Measurements from ENCODE around the gene RTL1. TPM values are rescaled to one million over a fixed set of nuclear protein-coding genes. Genes with fewer than 3 reads are reported as not detected.

RTL1 gene
- total RNA-seq, 1 experiment from 2014 or later = not detected

DNA sequence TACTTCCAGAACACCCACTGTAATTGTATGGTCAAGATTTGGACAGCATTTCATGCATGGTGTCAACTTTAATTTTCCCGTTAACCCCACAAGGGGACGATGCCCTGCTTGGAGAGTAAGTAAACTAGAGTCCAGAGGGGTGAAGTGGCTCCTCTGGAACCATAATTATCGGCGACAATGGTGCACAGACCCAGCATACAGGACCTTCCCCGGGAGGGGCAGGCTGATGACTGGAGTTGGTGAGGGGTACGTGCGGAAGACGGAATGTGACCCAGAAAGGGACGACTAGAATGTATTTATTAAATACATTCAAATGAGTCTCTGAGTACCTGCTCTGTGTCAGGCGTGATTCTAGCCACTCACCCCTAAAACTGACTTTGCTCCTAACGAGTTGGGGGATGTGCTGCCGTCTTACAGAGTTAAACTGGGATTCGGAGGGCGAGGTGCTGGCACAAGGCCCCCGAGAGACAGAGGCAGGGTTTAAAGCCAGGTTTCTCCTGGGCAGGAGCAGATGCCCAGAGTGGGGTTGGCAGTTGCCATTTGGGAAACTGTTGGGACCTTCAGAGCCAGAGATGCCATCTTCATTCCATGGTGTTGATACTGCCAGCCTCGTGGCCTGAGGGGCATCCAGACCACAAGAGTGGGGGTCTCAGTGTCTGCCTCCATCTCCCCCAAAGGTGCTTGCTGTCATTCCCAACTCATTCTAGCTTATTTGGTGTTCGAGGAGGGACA is 10.9 kb downstream of the RTL1 start:
- no peak overlapping the region for H2BK15ac ChIP-seq (ENCODE audit: low read depth, low read length)
- Mint-ChIP-seq H3K4me3 (no peak overlapping the region), H3K9me3 (no peaks in the 10 kb centered on the region), H3K27ac (no peak overlapping the region), H3K27me3 (ENCODE audit: low read depth) (no peaks in the 10 kb centered on the region; the same call in 1 of the 2 replicates), H3K36me3 (ENCODE audit: insufficient read depth in 1 of 3, low read depth in 3 of 3) (no peaks in the 10 kb centered on the region; a peak in 2 of 7 replicates), H3K4me1 (peaks cover 8 to 26% of the 10 kb centered on the region in 2 experiments)
- no peak overlapping the region for H3T11ph ChIP-seq (ENCODE audit: low read length)
- no peak overlapping the region for H3K23ac ChIP-seq (ENCODE audit: insufficient read length, low read depth, low read length)
- no peaks in the 10 kb centered on the region for H3K23me2 ChIP-seq (ENCODE audit: insufficient read length, low read depth, low read length, poor library complexity, severe bottlenecking)
- H2BK120ac ChIP-seq (ENCODE audit: low read depth, low read length, poor library complexity, severe bottlenecking) = no peak overlapping the region
- no peaks in the 10 kb centered on the region for H3K79me2 ChIP-seq (ENCODE audit: insufficient read depth, low read length)
- no peak overlapping the region for H2BK5ac ChIP-seq (ENCODE audit: insufficient read length, low read length)
- no peak overlapping the region for H3K18ac ChIP-seq (ENCODE audit: insufficient read length, low read depth, low read length)
- no peak overlapping the region for H2AK5ac ChIP-seq (ENCODE audit: insufficient read length, low read length)
- DNase-seq = peak; percentile 9
- no peak overlapping the region for H2BK20ac ChIP-seq (ENCODE audit: low read depth, low read length, poor library complexity, severe bottlenecking)
- H3K4me1 ChIP-seq (ENCODE audit: insufficient read depth, low read length) = peaks cover 4% of the 10 kb centered on the region; the same call in 1 of the 2 replicates
- no peak overlapping the region for H3K56ac ChIP-seq (ENCODE audit: insufficient read length, low read depth, low read length)
- no peak overlapping the region for H2BK12ac ChIP-seq (ENCODE audit: insufficient read length, low read depth, low read length)
- H2AFZ ChIP-seq (ENCODE audit: low read length) = no peak overlapping the region
- H3K27me3 ChIP-seq (ENCODE audit: insufficient read depth, low read length) = no peaks in the 10 kb centered on the region
- TF ChIP-seq, protein P1, sequence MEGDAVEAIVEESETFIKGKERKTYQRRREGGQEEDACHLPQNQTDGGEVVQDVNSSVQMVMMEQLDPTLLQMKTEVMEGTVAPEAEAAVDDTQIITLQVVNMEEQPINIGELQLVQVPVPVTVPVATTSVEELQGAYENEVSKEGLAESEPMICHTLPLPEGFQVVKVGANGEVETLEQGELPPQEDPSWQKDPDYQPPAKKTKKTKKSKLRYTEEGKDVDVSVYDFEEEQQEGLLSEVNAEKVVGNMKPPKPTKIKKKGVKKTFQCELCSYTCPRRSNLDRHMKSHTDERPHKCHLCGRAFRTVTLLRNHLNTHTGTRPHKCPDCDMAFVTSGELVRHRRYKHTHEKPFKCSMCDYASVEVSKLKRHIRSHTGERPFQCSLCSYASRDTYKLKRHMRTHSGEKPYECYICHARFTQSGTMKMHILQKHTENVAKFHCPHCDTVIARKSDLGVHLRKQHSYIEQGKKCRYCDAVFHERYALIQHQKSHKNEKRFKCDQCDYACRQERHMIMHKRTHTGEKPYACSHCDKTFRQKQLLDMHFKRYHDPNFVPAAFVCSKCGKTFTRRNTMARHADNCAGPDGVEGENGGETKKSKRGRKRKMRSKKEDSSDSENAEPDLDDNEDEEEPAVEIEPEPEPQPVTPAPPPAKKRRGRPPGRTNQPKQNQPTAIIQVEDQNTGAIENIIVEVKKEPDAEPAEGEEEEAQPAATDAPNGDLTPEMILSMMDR (conservative IDR thresholded peaks at IDR 0.05) = no peak
- H3K27ac ChIP-seq (ENCODE audit: insufficient read length, low read depth, low read length) = no peak overlapping the region
- H3K9me3 ChIP-seq (ENCODE audit: control insufficient read depth, low read depth, low read length) = no peaks in the 10 kb centered on the region
- H3K79me1 ChIP-seq (ENCODE audit: insufficient read depth, low read depth, low read length, poor library complexity, severe bottlenecking) = no peaks in the 10 kb centered on the region
- H3K9ac ChIP-seq (ENCODE audit: extremely low read depth, insufficient read length, low read length) = no peak overlapping the region
- no peaks in the 10 kb centered on the region for H4K20me1 ChIP-seq (ENCODE audit: control insufficient read depth, insufficient read depth, insufficient read length)
- no peak overlapping the region for H4K8ac ChIP-seq (replicated peaks; ENCODE audit: insufficient read length, low read depth, low read length)
- no peak overlapping the region for H3K4me2 ChIP-seq (ENCODE audit: insufficient read depth, insufficient read length, low read length)
- no peak overlapping the region for H3K14ac ChIP-seq (ENCODE audit: insufficient read depth, low read length)
- no CpG with 5 or more reads among the region's 17 CpGs for WGBS (ENCODE audit: extremely low coverage, insufficient read length, low lambda C conversion rate)
- no peak overlapping the region for H4K91ac ChIP-seq (ENCODE audit: insufficient read length, low read depth, low read length)
- no peak overlapping the region for H3K4ac ChIP-seq (ENCODE audit: low read depth, low read length)
- H4K5ac ChIP-seq (ENCODE audit: insufficient read length, low read depth, low read length) = no peak overlapping the region

Measured in H9 (cell line).